NT2/D1 (cell line): ENCODE measurements around the gene CAMK1D.
A peak's percentile ranks its signal among the peaks of the same experiment; 100 is the strongest.

Source experiments
- DNase-seq: peaks from one replicate; pipeline ENCODE4 v3.0.0-alpha.2; 2011; ENCODE audit warnings: low read depth, low spot score
- H3K27me3 ChIP-seq: 2 replicates; pipeline ENCODE4 v1.6.0; 2011; ENCODE audit warnings: mild to moderate bottlenecking; ENCODE audit not compliant: insufficient read length, insufficient read depth
- H3K36me3 ChIP-seq: 2 replicates; pipeline ENCODE4 v1.6.1; 2011; ENCODE audit warnings: mild to moderate bottlenecking, low read length, mixed read lengths; ENCODE audit not compliant: insufficient read depth, insufficient read length
- H3K4me1 ChIP-seq: 2 replicates; pipeline ENCODE4 v1.5.1; 2011; ENCODE audit not compliant: insufficient read depth, insufficient read length
- H3K4me3 ChIP-seq: 2 replicates; pipeline ENCODE4 v1.5.1; 2011; ENCODE audit warnings: low read depth; ENCODE audit not compliant: insufficient read length
- H3K9ac ChIP-seq: 2 replicates; pipeline ENCODE4 v1.6.0; 2011; ENCODE audit warnings: low read depth; ENCODE audit not compliant: insufficient read length
- H3K9me3 ChIP-seq: 2 replicates; pipeline ENCODE4 v1.5.1; 2011; ENCODE audit warnings: mild to moderate bottlenecking, low read length; ENCODE audit not compliant: insufficient read depth
- SUZ12 ChIP-seq: IDR thresholded peaks from 2 replicates; pipeline ENCODE4 v1.6.1; 2011; ENCODE audit not compliant: insufficient read length, insufficient read depth; ENCODE audit errors: extremely low read depth
- YY1 ChIP-seq: IDR thresholded peaks from 2 replicates; pipeline ENCODE4 v1.6.1; 2011; ENCODE audit not compliant: insufficient read length, insufficient read depth
- ZNF274 ChIP-seq: IDR thresholded peaks from 2 replicates; pipeline ENCODE4 v1.6.1; 2011; ENCODE audit warnings: mild to moderate bottlenecking, low read depth, low read length

The CAMK1D gene

GRCh38 chr10:12340937-12341336 lies 8.4 kb upstream of the CAMK1D start:
- H3K9me3 ChIP-seq: no peaks in the 10 kb centered on the region
- H3K9ac ChIP-seq: no peak overlapping the region
- H3K36me3 ChIP-seq: no peaks in the 10 kb centered on the region
- no peaks in the 10 kb centered on the region for H3K4me1 ChIP-seq
- DNase-seq: no peak
- no peak for TF ChIP-seq YY1
- no peak for TF ChIP-seq ZNF274
- no peak for TF ChIP-seq SUZ12
- no peaks in the 10 kb centered on the region for H3K27me3 ChIP-seq
- H3K4me3 ChIP-seq: no peak overlapping the region

DNA sequence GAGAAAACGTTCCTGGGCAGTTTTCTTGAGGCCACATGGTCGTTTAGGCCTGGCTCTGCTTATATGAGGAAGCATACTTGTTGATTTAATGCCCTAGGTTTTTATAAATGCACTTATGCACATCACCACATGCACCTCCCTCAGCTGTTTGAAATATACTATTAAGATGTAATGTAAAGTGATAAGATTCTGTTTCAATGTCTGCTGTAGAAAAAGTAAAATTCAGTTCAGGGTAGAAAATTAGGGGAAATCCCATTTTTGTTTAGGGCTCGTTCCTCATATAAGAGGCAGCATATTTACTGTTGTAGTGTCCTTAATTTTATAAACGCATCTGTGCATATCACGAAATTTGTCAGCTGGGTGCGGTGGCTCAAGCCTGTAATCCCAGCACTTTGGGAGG lies 7.8 kb upstream of the CAMK1D start:
- Histone ChIP-seq H3K4me1 (no peaks in the 10 kb centered on the region), H3K36me3 (no peaks in the 10 kb centered on the region), H3K9me3 (no peaks in the 10 kb centered on the region), H3K4me3 (no peak overlapping the region), H3K27me3 (peaks cover under 1% of the 10 kb centered on the region), H3K9ac (no peak overlapping the region)
- TF ChIP-seq SUZ12 (no peak), ZNF274 (no peak), YY1 (no peak)
- no peak for DNase-seq

- no peak for TF ChIP-seq ZNF274
- TF ChIP-seq YY1: no peak
- no peak for TF ChIP-seq SUZ12
- Histone ChIP-seq H3K4me1 (no peaks in the 10 kb centered on the region), H3K9me3 (no peaks in the 10 kb centered on the region), H3K36me3 (no peaks in the 10 kb centered on the region), H3K9ac (no peak overlapping the region), H3K27me3 (peaks cover 23% of the 10 kb centered on the region), H3K4me3 (no peak overlapping the region)
- no peak for DNase-seq
These were observed 4.8 kb upstream of the CAMK1D start for GRCh38 chr10:12344375-12345110.

DNA sequence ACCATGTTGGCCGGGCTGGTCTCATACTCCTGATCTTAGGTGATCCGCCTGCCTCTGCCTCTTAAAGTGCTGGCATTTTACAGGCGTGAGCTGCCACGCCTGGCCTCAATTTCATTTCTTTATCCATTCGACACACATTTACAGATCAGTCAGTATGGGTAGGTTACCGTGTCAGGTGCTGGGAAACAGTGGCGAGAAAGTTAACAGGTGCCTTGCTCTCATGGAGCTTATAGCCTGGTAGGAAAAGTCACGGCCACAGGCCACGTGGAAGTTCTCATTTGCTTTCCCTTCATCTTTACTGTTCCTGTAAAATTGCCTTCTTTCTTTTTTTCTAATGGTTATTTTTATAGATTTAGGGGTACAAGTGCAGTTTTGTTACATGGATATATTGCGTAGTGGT lies 2.6 kb upstream of the CAMK1D start:
- peaks cover 41% of the 10 kb centered on the region for H3K27me3 ChIP-seq
- peaks cover 4% of the 10 kb centered on the region for H3K4me1 ChIP-seq
- no peak overlapping the region for H3K4me3 ChIP-seq
- H3K9ac ChIP-seq: no peak overlapping the region
- no peaks in the 10 kb centered on the region for H3K36me3 ChIP-seq
- H3K9me3 ChIP-seq: no peaks in the 10 kb centered on the region
- no peak for DNase-seq
- TF ChIP-seq ZNF274 (no peak), SUZ12 (no peak), YY1 (no peak)

DNA sequence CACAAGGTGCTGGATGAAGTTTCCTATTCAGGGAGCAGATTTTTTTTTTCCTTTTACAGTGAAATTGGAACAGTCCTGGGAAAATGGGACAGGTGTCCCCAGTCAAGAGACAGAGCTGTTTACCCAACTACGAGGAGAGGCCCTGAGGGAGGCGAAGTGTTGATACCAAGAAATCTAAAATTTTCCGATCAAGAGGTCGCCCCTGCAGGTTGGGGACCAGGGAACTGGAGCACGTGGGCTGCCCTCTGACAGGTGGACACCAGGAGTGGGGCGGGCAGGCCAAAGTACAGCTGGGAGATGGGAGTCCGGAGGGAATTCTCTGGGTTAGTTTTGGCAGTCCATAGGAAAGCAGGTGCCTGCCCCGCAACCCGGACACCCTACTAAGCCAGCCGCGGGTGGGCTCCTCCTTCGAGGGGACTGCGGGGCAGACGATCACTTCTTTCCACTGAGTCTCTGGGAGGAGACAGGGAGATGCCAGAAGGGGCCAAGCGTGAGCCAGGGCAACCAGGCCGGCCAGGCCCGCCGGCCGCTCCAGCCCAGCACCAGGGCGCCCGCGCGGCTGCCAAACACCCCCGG lies 965 bp upstream of the CAMK1D start:
- Histone ChIP-seq H3K27me3 (peaks cover 42% of the 10 kb centered on the region), H3K9ac (peak overlapping the region; percentile 70), H3K9me3 (no peaks in the 10 kb centered on the region), H3K4me1 (peaks cover 4% of the 10 kb centered on the region), H3K4me3 (peak overlapping the region; percentile 36), H3K36me3 (no peaks in the 10 kb centered on the region)
- no peak for DNase-seq
- TF ChIP-seq YY1: no peak
- TF ChIP-seq SUZ12: no peak
- TF ChIP-seq ZNF274: no peak

DNA sequence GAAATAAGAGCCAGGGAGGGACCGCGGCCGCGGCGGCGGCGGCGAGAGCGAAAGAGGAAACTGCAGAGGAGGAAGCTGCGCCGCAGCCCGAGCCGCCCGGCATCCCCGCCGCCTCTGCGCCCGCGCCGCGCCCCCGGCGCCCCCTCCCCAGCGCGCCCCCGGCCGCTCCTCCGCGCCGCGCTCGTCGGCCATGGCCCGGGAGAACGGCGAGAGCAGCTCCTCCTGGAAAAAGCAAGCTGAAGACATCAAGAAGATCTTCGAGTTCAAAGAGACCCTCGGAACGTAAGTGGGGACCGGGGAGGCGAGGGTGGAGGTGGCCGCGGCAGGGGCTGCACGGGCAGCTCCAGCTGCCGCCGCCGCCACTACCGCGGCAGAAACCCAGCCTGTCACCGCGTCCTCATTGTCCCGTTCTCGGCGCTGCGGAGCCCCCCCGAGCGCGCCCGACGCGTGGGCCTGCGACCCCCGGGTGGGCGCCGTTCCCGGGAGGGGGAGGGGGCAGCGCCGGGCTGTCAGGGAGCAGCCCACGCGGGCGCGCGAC lies 351 bp downstream of the CAMK1D start:
- TF ChIP-seq ZNF274 (no peak), YY1 (no peak), SUZ12 (no peak)
- DNase-seq: no peak
- Histone ChIP-seq H3K9me3 (no peaks in the 10 kb centered on the region), H3K4me1 (peaks cover 4% of the 10 kb centered on the region), H3K27me3 (peaks cover 42% of the 10 kb centered on the region), H3K9ac (peak overlapping the region; percentile 66), H3K36me3 (no peaks in the 10 kb centered on the region), H3K4me3 (peak overlapping the region; percentile 69)

DNA sequence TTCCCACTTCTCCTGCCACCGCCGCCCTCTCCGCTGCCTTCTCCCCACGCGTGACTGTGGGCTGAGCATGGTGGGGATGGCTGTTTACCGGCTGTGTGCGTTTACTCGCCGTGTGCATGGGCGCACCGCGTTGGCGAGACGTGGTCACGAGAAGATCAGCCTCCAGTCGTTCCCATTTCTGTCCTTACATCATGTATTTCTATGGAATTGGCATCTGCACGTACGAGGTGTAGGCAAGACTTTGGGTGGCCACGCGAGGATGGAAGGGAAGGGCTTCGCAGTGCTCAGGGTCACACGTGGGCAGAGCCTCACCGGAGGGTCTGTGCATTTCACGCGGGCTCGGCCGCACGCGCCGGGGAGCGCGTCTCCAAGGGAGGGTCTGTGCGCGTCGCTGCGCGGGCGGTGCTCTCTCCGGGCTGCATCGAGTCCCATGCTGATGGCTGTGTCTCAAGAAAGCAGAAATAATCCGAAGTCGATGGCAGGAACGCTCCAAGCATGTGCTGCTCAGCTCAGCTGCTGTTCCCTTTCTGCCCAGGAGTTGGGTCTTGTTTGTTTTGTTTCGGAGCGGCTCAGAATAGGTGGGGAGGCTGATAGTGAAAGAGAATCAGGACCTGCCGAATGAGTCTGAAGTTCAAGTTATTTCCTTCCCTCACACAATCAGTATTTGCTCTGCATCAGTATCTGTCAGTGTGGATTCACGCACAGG lies 973 bp downstream of the CAMK1D start:
- H3K36me3 ChIP-seq: no peaks in the 10 kb centered on the region
- H3K27me3 ChIP-seq: peaks cover 42% of the 10 kb centered on the region
- peak overlapping the region; percentile 69 for H3K4me3 ChIP-seq
- H3K9ac ChIP-seq: peak overlapping the region; percentile 66
- no peak for DNase-seq
- no peaks in the 10 kb centered on the region for H3K9me3 ChIP-seq
- H3K4me1 ChIP-seq: peaks cover 4% of the 10 kb centered on the region
- TF ChIP-seq SUZ12: no peak
- no peak for TF ChIP-seq YY1
- no peak for TF ChIP-seq ZNF274
